Esophagus muscularis mucosa (tissue), 4 donors: ENCODE measurements around the gene GLRA2.

Source experiments
- EP300 ChIP-seq: sonication (generic); formaldehyde crosslinking; IDR thresholded peaks from one replicate; pipeline ENCODE4 v1.6.1; 2017; ENCODE audit warnings: antibody characterized with exemption
- POLR2A ChIP-seq: fragments of 450-650 bp; IDR thresholded peaks from one replicate; pipeline ENCODE4 v1.6.1; 2017; ENCODE audit warnings: antibody characterized with exemption, moderate library complexity, mild to moderate bottlenecking, low read depth
- POLR2AphosphoS5 ChIP-seq, 2 donors: sonication (generic); formaldehyde crosslinking; IDR thresholded peaks; one replicate each; pipeline ENCODE4 v1.6.1; 2017; ENCODE audit warnings: antibody characterized with exemption in 2 of 2
- TF ChIP-seq, protein P1 (sequence below), 3 experiments: fragments of 200-600 bp in 2 of 3; fragments of 450-650 bp in 1 of 3; sonication (generic) in 2 of 3; IDR thresholded peaks; one replicate each; pipeline ENCODE4 v1.5.1; 2017 to 2019; ENCODE audit warnings: antibody characterized with exemption in 3 of 3, mild to moderate bottlenecking in 2 of 3, moderate library complexity in 1 of 3

DNA sequence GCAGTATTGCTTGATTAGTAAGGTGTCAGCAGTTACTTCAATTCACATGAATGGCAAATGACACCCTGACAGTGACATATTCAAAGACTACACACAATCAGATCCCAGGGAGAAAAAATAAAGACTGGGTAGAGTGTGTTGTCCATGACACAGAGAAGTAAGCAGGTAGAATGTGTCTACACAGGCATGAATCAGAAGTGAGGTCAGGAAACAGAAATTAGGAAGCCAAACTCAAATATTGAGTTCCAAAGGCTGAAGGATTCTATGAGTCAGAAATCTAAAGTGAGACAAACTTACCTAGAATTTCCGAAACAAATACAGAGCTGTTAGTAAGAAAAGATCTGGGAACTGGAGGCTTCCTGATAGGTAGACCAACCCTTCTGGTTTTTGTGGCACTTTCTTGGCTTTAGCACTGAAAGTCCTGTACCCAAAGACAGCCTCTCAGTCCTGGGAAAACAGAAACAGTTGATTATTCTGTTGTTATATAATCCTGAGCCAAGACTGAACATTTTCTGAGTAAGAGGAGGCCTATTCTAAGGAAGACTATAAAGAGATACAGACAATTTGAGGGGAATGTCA is 24.3 kb upstream of the GLRA2 start:
- TF ChIP-seq POLR2A (no peak), POLR2AphosphoS5 (IDR thresholded peaks at IDR 0.05) (no peak), EP300 (no peak)
- TF ChIP-seq, protein P1, sequence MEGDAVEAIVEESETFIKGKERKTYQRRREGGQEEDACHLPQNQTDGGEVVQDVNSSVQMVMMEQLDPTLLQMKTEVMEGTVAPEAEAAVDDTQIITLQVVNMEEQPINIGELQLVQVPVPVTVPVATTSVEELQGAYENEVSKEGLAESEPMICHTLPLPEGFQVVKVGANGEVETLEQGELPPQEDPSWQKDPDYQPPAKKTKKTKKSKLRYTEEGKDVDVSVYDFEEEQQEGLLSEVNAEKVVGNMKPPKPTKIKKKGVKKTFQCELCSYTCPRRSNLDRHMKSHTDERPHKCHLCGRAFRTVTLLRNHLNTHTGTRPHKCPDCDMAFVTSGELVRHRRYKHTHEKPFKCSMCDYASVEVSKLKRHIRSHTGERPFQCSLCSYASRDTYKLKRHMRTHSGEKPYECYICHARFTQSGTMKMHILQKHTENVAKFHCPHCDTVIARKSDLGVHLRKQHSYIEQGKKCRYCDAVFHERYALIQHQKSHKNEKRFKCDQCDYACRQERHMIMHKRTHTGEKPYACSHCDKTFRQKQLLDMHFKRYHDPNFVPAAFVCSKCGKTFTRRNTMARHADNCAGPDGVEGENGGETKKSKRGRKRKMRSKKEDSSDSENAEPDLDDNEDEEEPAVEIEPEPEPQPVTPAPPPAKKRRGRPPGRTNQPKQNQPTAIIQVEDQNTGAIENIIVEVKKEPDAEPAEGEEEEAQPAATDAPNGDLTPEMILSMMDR (IDR thresholded peaks at IDR 0.05): no peak
